ENCODE data around the gene FNBP1. TPM values are rescaled to one million over a fixed set of nuclear protein-coding genes. Genes with fewer than 3 reads are reported as not detected.
A peak's percentile ranks its signal among the peaks of the same experiment; 100 is the strongest.

FNBP1 gene
- polyA plus RNA-seq, 1 of the 3 experiments (the other 2 are of a cell fraction) = 11.0 TPM

DNA sequence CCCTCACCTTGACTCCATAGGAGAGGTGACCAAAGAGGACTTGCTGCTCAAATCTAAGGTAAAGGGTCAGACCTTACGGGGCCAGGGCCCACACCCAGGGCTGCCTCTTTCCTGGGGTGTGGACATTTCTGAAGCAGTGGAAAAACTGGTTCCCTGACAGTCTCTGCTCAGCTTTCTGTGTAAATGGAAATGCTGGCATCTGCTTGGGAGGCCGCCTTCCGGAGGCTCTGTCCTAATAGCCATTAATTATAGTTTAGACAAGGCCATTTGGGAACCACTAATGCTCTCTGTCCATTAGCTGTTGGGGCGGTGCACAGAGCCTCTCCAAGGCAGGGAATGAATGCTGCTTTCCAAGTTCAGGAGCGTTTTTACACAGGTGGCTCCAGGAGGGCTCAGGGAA, 190.4 kb downstream of the FNBP1 start:
- Histone ChIP-seq H4K20me1 (ENCODE audit: insufficient read depth) (no peaks in the 10 kb centered on the region), H3K4me1 (ENCODE audit: control insufficient read depth in 1 of 2, insufficient read depth in 2 of 2, low read depth in 1 of 2, low read length in 1 of 2) (peaks cover 0 to 38% of the 10 kb centered on the region in 2 experiments; a peak in 2 of 4 replicates), H2AFZ (ENCODE audit: low read depth) (no peak overlapping the region), H3K79me2 (ENCODE audit: insufficient read depth) (no peaks in the 10 kb centered on the region), H3K27me3 (ENCODE audit: insufficient read depth) (no peaks in the 10 kb centered on the region), H3F3A (replicated peaks; ENCODE audit: insufficient read depth) (peaks cover 3% of the 10 kb centered on the region), H3K27ac (ENCODE audit: low read depth in 2 of 2, low read length in 1 of 2) (peak overlapping the region in 1 of 2 experiments; percentile 96; a peak in 2 of 4 replicates), H3K36me3 (replicated peaks in 1 of 2; ENCODE audit: control insufficient read depth in 1 of 2, insufficient read depth in 2 of 2, low read length in 1 of 2) (peaks cover 10 to 56% of the 10 kb centered on the region in 2 experiments), H3K9ac (no peak overlapping the region), H3K9me2 (no peaks in the 10 kb centered on the region), H3K9me3 (no peaks in the 10 kb centered on the region), H3K4me2 (no peak overlapping the region), H3K4me3 (ENCODE audit: low read depth in 2 of 2, low read length in 1 of 2) (no peak overlapping the region)
- peak; percentile 64; the same call in 1 of the 2 replicates for TF ChIP-seq RCOR1 (IDR thresholded peaks at IDR 0.05; ENCODE audit: low read length)
- TF ChIP-seq EP300 (IDR thresholded peaks at IDR 0.05; ENCODE audit: borderline replicate concordance in 1 of 2, low read depth in 1 of 2, low read length in 1 of 2) = peak in 1 of 2 experiments; percentile 68; a peak in 1 of 4 replicates
- TF ChIP-seq RAD21 (IDR thresholded peaks at IDR 0.05; ENCODE audit: low read length) = peak; percentile 17; the same call in 1 of the 2 replicates
- no peak for TF ChIP-seq TEAD4 (IDR thresholded peaks at IDR 0.05; ENCODE audit: borderline replicate concordance, insufficient read depth)
- peak; percentile 25 for TF ChIP-seq CHD2 (IDR thresholded peaks at IDR 0.05; ENCODE audit: low read length, partially characterized antibody)
- POLR2A ChIA-PET = interaction anchor here (0.8 to 1.0 kb wide), 4 partner anchors 8 to 18 kb away, joined by 3 to 4 read pairs (median 3); partner anchors contain the start of gene C9orf78
- 48% methylated on average over 2 of the region's 5 CpGs for whole genome bisulfite sequencing (ENCODE audit: low lambda C conversion rate)
- peak; percentile 63 for DNase-seq
- CTCF ChIA-PET = interaction anchor here (1.4 kb wide), 1 partner anchor 14 kb away, joined by 4 read pairs; no protein-coding TSS in a partner anchor

DNA sequence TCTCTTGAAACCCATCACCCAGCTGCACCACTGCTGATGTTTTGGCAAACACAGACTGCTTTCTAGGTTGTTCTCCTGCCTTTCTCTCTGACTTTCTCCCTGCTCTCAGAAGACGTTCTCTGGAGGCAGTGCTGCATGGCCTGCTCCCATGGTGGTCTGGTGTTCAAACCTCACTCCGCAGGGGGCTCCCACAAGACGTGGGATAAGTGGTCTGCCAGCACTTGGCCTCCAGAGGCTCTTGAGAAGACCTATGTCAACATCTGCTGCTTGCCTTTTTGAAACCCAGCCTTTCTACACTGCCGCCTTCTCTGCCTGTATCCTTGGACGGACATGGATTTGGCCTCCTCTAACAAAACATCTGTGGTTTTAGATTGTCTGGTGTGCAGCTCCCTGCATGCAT, 191.2 kb downstream of the FNBP1 start:
- POLR2A ChIA-PET = no interaction called here
- H3F3A ChIP-seq (replicated peaks; ENCODE audit: insufficient read depth) = peaks cover 3% of the 10 kb centered on the region

More for the DNA sequence above, 191.2 kb downstream of the FNBP1 start:
- H3K4me2 ChIP-seq = no peak overlapping the region
- peak overlapping the region in 1 of 2 experiments; percentile 96; a peak in 2 of 4 replicates for H3K27ac ChIP-seq (ENCODE audit: low read depth in 2 of 2, low read length in 1 of 2)
- H3K9me2 ChIP-seq = no peaks in the 10 kb centered on the region
- H4K20me1 ChIP-seq (ENCODE audit: insufficient read depth) = no peaks in the 10 kb centered on the region
- CTCF ChIA-PET = no interaction called here
- peaks cover 10 to 51% of the 10 kb centered on the region in 2 experiments for H3K36me3 ChIP-seq (replicated peaks in 1 of 2; ENCODE audit: control insufficient read depth in 1 of 2, insufficient read depth in 2 of 2, low read length in 1 of 2)
- H3K79me2 ChIP-seq (ENCODE audit: insufficient read depth) = no peaks in the 10 kb centered on the region
- no peak overlapping the region for H2AFZ ChIP-seq (ENCODE audit: low read depth)
- no peaks in the 10 kb centered on the region for H3K9me3 ChIP-seq
- no peak for DNase-seq
- H3K27me3 ChIP-seq (ENCODE audit: insufficient read depth) = no peaks in the 10 kb centered on the region
- 71% methylated on average over 5 of the region's 5 CpGs for WGBS (ENCODE audit: low lambda C conversion rate)
- no peak overlapping the region for H3K9ac ChIP-seq
- no peak overlapping the region for H3K4me3 ChIP-seq (ENCODE audit: low read depth in 2 of 2, low read length in 1 of 2)
- peaks cover 0 to 38% of the 10 kb centered on the region in 2 experiments; a peak in 2 of 4 replicates for H3K4me1 ChIP-seq (ENCODE audit: control insufficient read depth in 1 of 2, insufficient read depth in 2 of 2, low read depth in 1 of 2, low read length in 1 of 2)
- TF ChIP-seq ELF1 (IDR thresholded peaks at IDR 0.05) (no peak), TEAD4 (IDR thresholded peaks at IDR 0.05; ENCODE audit: borderline replicate concordance, insufficient read depth) (no peak), FOXM1 (IDR thresholded peaks at IDR 0.05; ENCODE audit: low read depth) (no peak), JUND (IDR thresholded peaks at IDR 0.05) (no peak), EZH2phosphoT487 (IDR thresholded peaks at IDR 0.05; ENCODE audit: borderline replicate concordance, low read depth) (no peak)
- TF ChIP-seq, protein P1, sequence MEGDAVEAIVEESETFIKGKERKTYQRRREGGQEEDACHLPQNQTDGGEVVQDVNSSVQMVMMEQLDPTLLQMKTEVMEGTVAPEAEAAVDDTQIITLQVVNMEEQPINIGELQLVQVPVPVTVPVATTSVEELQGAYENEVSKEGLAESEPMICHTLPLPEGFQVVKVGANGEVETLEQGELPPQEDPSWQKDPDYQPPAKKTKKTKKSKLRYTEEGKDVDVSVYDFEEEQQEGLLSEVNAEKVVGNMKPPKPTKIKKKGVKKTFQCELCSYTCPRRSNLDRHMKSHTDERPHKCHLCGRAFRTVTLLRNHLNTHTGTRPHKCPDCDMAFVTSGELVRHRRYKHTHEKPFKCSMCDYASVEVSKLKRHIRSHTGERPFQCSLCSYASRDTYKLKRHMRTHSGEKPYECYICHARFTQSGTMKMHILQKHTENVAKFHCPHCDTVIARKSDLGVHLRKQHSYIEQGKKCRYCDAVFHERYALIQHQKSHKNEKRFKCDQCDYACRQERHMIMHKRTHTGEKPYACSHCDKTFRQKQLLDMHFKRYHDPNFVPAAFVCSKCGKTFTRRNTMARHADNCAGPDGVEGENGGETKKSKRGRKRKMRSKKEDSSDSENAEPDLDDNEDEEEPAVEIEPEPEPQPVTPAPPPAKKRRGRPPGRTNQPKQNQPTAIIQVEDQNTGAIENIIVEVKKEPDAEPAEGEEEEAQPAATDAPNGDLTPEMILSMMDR (IDR thresholded peaks at IDR 0.05) = no peak
- TF ChIP-seq, protein P2, sequence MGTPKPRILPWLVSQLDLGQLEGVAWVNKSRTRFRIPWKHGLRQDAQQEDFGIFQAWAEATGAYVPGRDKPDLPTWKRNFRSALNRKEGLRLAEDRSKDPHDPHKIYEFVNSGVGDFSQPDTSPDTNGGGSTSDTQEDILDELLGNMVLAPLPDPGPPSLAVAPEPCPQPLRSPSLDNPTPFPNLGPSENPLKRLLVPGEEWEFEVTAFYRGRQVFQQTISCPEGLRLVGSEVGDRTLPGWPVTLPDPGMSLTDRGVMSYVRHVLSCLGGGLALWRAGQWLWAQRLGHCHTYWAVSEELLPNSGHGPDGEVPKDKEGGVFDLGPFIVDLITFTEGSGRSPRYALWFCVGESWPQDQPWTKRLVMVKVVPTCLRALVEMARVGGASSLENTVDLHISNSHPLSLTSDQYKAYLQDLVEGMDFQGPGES (IDR thresholded peaks at IDR 0.05; ENCODE audit: low read depth, low read length) = no peak
